Stimulated activated CD4-positive, alpha-beta T cell treated with anti-CD3 and anti-CD28 coated beads, TNF-alpha, amount 100 ng/mL, for 48 hours (primary cell): ENCODE measurements around the gene LDLRAD4.
"Not testable (repeated sequence)": the region's sequence is repeated elsewhere in the genome, so short reads cannot be mapped to it uniquely, and the experiment has no call there.

Source experiments
- DNase-seq, 3 donors: peaks; one replicate each; pipeline ENCODE4 v3.0.0-alpha.2; 2020; ENCODE audit warnings: low read depth in 3 of 3

LDLRAD4 gene

DNA sequence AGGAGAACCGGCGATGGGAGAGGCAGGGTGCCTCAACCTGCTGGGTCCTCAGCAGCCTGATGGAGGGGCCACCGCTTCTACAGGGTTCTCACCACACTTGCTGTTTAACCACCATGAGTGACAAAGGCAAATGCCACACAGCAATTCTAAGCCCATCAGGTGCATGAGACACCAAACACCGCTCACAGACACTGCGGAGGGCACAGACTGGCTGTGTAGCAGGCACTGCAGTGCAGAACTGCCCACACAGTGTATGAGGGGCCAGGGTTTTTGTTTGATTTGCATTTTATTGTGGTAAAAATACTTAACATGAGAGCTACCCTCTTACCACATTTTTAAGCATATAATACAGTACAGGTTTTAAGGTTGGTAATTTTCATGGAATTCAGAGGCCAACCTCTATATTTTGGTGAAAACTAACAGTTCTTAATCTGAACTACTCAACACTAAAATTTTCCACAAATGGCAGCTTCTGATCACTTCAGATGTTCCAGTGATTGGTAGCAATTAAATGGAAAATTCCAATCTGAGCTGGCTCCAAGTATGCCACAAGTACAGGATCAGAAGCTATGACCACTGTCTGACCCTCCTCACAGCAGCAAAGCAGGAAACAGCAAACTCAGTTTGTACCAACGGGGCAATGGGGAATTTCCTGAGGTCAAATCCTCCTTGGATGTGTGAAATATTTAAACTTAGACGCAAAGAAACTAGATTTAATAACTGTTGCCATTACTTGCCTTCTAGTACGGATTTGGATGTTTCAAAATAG lies 440.1 kb downstream of the LDLRAD4 start:
- no peak for DNase-seq

DNA sequence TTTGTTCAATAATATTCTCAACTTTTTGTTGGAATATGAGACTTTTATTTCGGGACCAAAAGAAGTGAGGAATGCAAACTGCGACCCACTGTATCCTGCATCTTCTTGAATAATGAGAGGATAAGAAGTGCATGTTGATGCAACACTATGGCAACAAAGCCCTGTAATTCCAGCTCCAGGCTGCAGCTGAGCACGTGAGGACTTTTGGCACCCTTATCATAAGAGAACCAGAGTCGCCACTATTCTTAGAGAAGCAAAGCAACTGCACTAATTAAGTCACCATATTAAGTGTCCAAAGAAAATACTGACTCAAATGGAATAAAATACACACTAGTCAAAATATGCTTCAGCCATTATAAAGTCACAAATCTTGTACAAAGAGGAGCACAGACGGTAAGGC lies 441.9 kb downstream of the LDLRAD4 start:
- no peak for DNase-seq

GRCh38 chr18:13661051-13661778 lies 442.7 kb downstream of the LDLRAD4 start:
- no peak for DNase-seq

DNA sequence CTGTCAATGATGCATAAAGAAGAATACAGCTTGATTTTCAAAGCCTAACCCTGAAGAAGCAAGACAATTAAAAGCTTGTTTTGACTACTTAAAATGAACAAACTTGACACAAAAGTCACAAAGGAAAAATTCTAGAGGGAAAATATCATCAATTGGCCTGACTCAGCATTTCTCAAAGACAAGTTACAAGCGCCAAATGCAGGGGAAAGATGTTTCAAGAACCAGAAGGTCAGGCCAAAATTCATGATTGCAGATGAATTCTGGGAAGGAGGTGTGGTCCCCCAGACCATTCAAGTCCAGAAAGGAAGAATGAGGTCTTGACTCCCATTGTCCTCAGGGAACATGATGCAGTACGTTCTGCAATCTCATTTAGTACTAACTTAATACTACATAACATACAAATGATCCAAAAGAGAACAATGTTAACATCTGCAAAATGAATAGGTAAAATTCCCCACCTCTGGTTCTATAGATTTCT lies 443.3 kb downstream of the LDLRAD4 start:
- no peak for DNase-seq

- DNase-seq, result no peak
These were observed 454.1 kb downstream of the LDLRAD4 start for GRCh38 chr18:13672657-13673056.

DNA sequence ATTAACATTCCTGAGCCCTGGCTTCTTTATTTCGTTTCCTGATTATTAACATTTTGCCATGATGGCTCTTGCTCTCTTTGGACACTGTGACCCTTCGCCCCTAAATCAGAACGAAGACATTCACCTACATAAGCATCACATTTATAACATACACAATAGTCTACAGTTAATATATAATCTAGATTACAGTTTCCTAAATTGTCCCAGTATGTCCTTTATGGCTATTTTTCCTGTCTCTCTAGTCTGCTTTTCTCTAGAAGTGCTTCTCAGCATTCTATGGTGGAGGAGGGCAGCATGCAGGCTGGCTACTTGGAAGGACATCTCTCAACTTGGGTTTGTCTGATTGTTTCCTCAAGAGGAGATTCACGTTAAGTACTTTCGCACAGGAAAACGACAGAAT lies 457.9 kb downstream of the LDLRAD4 start:
- DNase-seq, result no peak

GRCh38 chr18:13677350-13677749 lies 458.8 kb downstream of the LDLRAD4 start:
- not testable (repeated sequence) for DNase-seq

DNA sequence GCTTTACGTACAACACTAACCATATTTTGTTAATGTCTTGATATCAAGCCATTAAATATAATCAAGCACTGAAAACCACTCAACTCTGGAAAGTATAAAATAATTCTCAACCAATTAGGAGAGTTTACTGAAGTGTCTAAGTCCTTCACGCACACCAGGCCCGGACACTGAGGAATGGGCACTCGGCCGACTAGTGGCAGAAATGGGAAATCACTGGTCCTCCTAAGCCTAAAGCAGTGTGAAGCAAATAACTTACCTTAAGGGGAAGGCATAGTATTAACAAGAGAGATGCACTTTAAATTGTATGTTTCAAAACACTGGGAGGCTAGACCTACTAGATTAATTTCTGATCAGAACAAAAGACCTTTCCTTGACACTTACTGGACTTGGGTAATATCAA lies 462.1 kb downstream of the LDLRAD4 start:
- DNase-seq, result no peak

DNA sequence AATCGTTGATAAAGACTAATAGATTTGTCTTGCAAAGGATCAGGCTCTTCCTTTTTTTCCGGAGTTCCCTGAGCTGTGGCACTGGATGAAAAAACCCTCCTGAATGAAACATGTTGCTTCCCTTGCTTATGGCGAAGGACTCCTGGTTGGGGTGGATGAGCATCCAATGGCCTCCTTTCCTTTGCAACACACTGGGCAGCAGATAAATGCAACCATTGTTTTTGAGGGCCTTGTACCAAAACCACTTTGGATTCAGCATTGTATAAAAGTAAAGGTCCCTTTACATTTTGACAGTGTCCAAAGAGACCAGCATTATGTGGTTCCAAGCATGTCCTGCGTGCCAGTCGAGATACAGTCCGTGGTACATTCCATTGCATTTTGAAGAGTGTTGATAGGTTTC lies 463.1 kb downstream of the LDLRAD4 start:
- DNase-seq, result no peak

DNA sequence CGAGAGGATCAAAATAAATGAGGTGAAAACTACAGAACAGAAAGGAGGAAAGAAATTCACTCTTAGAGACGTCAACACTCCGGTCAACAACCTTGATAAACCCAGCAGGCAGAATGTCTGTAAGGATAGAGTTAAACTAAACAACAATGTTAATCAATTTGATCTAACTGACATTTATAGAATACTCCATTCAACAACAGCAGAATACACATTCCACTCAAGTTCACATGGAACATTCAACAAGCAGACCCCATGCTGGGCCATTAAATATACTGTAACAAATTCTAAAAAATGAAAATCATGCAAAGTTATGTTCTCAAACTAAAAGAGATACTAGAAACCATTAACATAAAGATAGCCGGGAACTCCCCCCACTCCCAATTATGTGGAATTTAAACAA lies 466.0 kb downstream of the LDLRAD4 start:
- no peak for DNase-seq

- DNase-seq, result no peak
These were observed 469.9 kb downstream of the LDLRAD4 start for GRCh38 chr18:13688191-13689136.

GRCh38 chr18:13690060-13690459 lies 471.5 kb downstream of the LDLRAD4 start:
- DNase-seq, result not testable (repeated sequence)

DNA sequence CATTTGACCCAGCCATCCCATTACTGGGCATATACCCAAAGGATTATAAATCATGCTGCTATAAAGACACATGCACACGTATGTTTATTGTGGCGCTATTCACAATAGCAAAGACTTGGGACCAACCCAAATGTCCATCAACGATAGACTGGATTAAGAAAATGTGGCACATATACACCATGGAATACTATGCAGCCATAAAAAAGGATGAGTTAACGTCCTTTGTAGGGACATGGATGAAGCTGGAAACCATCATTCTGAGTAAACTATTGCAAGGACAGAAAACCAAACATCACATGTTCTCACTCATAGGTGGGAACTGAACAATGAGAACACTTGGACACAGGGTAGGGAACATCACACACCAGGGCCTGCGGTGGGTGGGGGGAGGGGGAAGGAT lies 476.8 kb downstream of the LDLRAD4 start:
- not testable (repeated sequence) for DNase-seq

GRCh38 chr18:13696961-13697360 lies 478.4 kb downstream of the LDLRAD4 start:
- no peak for DNase-seq

DNA sequence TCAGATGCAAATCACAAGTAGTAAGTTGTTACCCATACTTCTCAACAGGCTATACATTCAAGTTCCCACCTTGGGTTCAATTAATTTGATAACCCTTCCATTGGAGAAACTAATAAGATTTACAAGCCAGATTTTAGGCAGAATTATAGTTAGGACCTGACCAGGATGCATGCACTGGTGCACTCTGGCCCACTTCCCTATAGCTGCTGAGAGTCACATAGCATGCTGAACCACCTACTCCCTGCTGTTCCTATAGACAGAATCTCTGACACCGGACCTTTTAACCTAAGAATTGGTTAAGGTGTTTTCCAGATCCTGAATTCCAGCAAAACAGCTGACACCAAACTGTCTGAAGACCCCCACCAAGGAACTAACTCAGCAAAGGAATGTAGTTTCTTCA lies 481.6 kb downstream of the LDLRAD4 start:
- no peak for DNase-seq
